Neural progenitor cell (in vitro differentiated cells): ENCODE measurements around the gene KCNJ9. TPM values are rescaled to one million over a fixed set of nuclear protein-coding genes. Genes with fewer than 3 reads are reported as not detected.

Experiments
- DNase-seq: peaks from one replicate; pipeline ENCODE4 v3.0.0-alpha.2; 2016; ENCODE audit warnings: low spot score
- H2AFZ ChIP-seq: fragments of 200-600 bp; sonication (generic); replicated peaks from 2 replicates; pipeline ENCODE4 v1.6.1; 2016; ENCODE audit warnings: antibody characterized with exemption
- H3F3A ChIP-seq: fragments of 200-600 bp; sonication (generic); 2 replicates; pipeline ENCODE4 v1.6.1; 2016; ENCODE audit warnings: antibody characterized with exemption, low read depth
- H3K27ac ChIP-seq: fragments of 200-600 bp; sonication (generic); 2 replicates; pipeline ENCODE4 v1.5.1; 2016; ENCODE audit warnings: mild to moderate bottlenecking
- H3K27me3 ChIP-seq: fragments of 200-600 bp; sonication (generic); 2 replicates; pipeline ENCODE4 v1.6.1; 2016; ENCODE audit warnings: mild to moderate bottlenecking, moderate library complexity
- H3K36me3 ChIP-seq: fragments of 200-600 bp; sonication (generic); 2 replicates; pipeline ENCODE4 v1.5.1; 2016
- H3K4me1 ChIP-seq: fragments of 200-600 bp; sonication (generic); 2 replicates; pipeline ENCODE4 v1.6.1; 2016; ENCODE audit warnings: mixed run types
- H3K4me2 ChIP-seq: fragments of 200-600 bp; sonication (generic); 2 replicates; pipeline ENCODE4 v1.6.1; 2016
- H3K4me3 ChIP-seq: fragments of 200-600 bp; sonication (generic); 2 replicates; pipeline ENCODE4 v1.5.1; 2016
- H3K79me2 ChIP-seq: fragments of 200-600 bp; sonication (generic); 2 replicates; pipeline ENCODE4 v1.6.1; 2016; ENCODE audit warnings: low read depth
- H3K9ac ChIP-seq: fragments of 200-600 bp; sonication (generic); 2 replicates; pipeline ENCODE4 v1.6.1; 2016
- H3K9me3 ChIP-seq: fragments of 200-600 bp; sonication (generic); 2 replicates; pipeline ENCODE4 v1.5.1; 2016; ENCODE audit warnings: low read depth
- H4K20me1 ChIP-seq: fragments of 200-600 bp; sonication (generic); 2 replicates; pipeline ENCODE4 v1.6.1; 2016; ENCODE audit warnings: low read depth
- H3K27ac Mint-ChIP-seq: 3 replicates; pipeline ENCODE4 v1.8.0; 2021; ENCODE audit warnings: mixed read lengths
- H3K27me3 Mint-ChIP-seq: 2 replicates; pipeline ENCODE4 v1.8.0; 2022; ENCODE audit warnings: low read depth, mild to moderate bottlenecking, inconsistent platforms, moderate library complexity, mixed read lengths; ENCODE audit not compliant: insufficient read depth
- H3K36me3 Mint-ChIP-seq: 3 replicates; pipeline ENCODE4 v1.8.0; 2021; ENCODE audit warnings: mixed read lengths
- H3K4me1 Mint-ChIP-seq: 3 replicates; pipeline ENCODE4 v1.8.0; 2021; ENCODE audit warnings: mixed read lengths
- H3K4me3 Mint-ChIP-seq: 3 replicates; pipeline ENCODE4 v1.8.0; 2021; ENCODE audit warnings: mild to moderate bottlenecking, moderate library complexity, mixed read lengths
- H3K9me3 Mint-ChIP-seq: 3 replicates; pipeline ENCODE4 v1.8.0; 2020; ENCODE audit warnings: mixed read lengths
- EZH2 ChIP-seq: fragments of 200-600 bp; sonication (generic); IDR thresholded peaks from 2 replicates; pipeline ENCODE4 v1.6.1; 2017; ENCODE audit warnings: antibody characterized with exemption, mild to moderate bottlenecking, moderate library complexity
- EZH2phosphoT487 ChIP-seq: fragments of 200-600 bp; sonication (generic); IDR thresholded peaks from 2 replicates; pipeline ENCODE4 v1.6.1; 2017; ENCODE audit warnings: antibody characterized with exemption
- total RNA-seq: library from RNA; depleted of rRNA; stranded (reverse); fragments of >200 nt; gene quantifications from 2 replicates; pipeline ENCODE4 v1.2.3, GENCODE V29; 2015; ENCODE audit warnings: low replicate concordance
- TF ChIP-seq, protein P1 (sequence below): fragments of 200-600 bp; sonication (generic); IDR thresholded peaks from 2 replicates; pipeline ENCODE4 v1.5.1; 2017; ENCODE audit warnings: antibody characterized with exemption, mild to moderate bottlenecking

Gene KCNJ9
- total RNA-seq, 1 donor from 2014 or later, result 0.09 TPM

DNA sequence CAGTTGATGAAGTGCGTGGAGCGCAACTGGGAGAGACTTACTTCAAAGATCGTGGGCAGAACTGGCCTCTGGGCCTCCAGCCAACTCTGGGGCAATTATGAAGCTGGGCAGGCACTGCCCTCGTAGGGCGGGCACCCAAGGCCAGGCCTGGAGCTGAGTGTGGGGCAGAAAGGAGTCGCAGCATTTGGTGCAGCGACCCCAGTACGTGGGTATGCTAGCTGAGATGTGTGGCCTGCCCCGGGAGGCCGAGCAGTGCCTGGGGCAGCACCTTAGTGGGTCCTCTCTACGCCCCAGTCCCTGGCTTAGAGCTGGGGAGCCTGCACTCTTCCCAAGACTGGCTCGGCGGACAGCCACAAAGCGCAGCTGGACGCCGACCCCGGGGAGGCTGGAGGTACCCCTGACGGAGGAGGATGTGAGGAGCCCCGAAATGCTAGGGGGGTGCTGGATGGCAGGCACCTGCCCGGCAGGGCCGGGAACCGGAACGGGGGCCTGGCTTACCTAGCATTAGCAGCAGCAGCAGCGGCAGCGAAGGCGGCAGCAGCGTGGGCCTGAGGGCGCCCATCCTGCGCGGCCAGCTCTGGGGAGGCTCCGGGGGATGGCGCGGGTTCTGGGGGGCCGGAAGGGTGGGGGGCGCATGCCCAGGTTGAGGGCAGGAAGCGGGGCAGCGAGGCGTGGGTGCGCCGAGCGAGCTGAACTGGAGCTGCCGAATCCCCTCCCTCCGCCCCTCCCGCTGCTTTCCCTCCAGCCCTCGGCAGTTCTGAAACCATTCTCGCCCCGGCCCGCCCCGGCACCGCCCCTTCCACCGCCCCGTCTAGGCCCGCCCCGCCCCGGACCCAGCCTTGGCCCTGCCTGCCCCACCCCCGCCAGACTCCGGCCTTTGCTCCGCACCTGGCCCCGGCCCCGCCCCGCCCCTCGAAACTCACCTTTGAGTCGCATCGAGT is 16.8 kb downstream of the KCNJ9 start, which contains the start of gene IGSF8:
Gene IGSF8, minus strand, starts transcription at position 709 of the 941 bp plus-strand sequence. Its CDS starts 147 bp downstream, at position 562.
- Histone ChIP-seq H3K9ac (peak within 1 kb of the TSS; percentile 47), H3K9me3 (no peaks in the 10 kb centered on the region), H3K36me3 (no peaks in the 10 kb centered on the region), H3K4me3 (peak within 1 kb of the TSS; percentile 95), H3K4me2 (peak within 1 kb of the TSS; percentile 93), H3K4me1 (peaks cover 29% of the 10 kb centered on the region), H4K20me1 (peaks cover 12% of the 10 kb centered on the region), H3F3A (peaks cover 35% of the 10 kb centered on the region), H3K27ac (no peak within 1 kb of the TSS), H2AFZ (peak within 1 kb of the TSS; percentile 97), H3K27me3 (peaks cover 18% of the 10 kb centered on the region), H3K79me2 (peaks cover 14% of the 10 kb centered on the region)
- DNase-seq, result peak; percentile 34
- Mint-ChIP-seq H3K27ac (peak within 1 kb of the TSS; percentile 23), H3K9me3 (no peaks in the 10 kb centered on the region), H3K4me3 (peak within 1 kb of the TSS; percentile 86), H3K27me3 (peaks cover 8% of the 10 kb centered on the region), H3K36me3 (no peaks in the 10 kb centered on the region), H3K4me1 (peaks cover 55% of the 10 kb centered on the region)
- TF ChIP-seq, protein P1, sequence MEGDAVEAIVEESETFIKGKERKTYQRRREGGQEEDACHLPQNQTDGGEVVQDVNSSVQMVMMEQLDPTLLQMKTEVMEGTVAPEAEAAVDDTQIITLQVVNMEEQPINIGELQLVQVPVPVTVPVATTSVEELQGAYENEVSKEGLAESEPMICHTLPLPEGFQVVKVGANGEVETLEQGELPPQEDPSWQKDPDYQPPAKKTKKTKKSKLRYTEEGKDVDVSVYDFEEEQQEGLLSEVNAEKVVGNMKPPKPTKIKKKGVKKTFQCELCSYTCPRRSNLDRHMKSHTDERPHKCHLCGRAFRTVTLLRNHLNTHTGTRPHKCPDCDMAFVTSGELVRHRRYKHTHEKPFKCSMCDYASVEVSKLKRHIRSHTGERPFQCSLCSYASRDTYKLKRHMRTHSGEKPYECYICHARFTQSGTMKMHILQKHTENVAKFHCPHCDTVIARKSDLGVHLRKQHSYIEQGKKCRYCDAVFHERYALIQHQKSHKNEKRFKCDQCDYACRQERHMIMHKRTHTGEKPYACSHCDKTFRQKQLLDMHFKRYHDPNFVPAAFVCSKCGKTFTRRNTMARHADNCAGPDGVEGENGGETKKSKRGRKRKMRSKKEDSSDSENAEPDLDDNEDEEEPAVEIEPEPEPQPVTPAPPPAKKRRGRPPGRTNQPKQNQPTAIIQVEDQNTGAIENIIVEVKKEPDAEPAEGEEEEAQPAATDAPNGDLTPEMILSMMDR, result no peak
- TF ChIP-seq EZH2 (no peak), EZH2phosphoT487 (no peak)

DNA sequence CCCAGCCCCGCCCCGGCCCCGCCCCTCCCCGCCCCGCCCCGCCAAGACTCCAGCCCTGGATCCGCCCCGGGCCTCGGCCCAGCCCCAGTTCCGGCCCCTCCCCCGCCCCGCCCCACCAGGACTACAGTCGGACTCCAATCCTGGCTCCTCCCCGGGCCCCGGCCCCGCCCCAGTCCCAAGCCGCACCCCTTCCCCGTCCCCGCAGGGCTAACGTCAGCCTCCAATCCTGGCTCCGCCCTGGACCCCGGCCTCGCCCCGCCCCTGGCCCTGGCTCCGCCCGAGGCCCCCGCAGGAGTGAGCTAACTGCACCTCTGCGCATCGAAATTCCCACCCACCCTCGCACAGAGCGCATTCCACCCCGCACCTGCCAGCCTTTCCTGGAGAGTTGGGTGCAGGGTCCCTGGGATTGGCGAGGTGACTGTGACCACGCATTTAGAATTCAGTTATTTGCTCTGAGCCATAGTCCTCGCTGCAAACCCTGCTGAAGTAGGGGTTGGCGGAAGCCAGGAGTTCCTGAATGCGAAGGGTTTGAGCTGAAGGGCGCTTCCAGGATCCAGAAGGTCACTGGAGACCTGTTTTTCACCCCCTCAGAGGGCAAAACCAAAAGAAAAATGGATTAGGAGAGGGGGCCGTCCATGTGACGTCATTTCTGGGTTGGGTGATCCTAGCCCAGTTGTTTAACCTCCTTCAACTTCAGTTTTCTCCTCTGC is 17.7 kb downstream of the KCNJ9 start:
- Histone ChIP-seq H2AFZ (peak overlapping the region; percentile 91), H3K4me3 (peak overlapping the region; percentile 52), H3K9me3 (no peaks in the 10 kb centered on the region), H3K27me3 (peaks cover 18% of the 10 kb centered on the region), H3K4me1 (peaks cover 37% of the 10 kb centered on the region), H4K20me1 (peaks cover 12% of the 10 kb centered on the region), H3K79me2 (peaks cover 14% of the 10 kb centered on the region), H3K27ac (no peak overlapping the region), H3K4me2 (peak overlapping the region; percentile 88), H3K36me3 (no peaks in the 10 kb centered on the region), H3F3A (peaks cover 41% of the 10 kb centered on the region), H3K9ac (no peak overlapping the region)
- peaks cover 64% of the 10 kb centered on the region for H3K4me1 Mint-ChIP-seq
- TF ChIP-seq, protein P1, result no peak
- peaks cover 13% of the 10 kb centered on the region for H3K27me3 Mint-ChIP-seq
- peak; percentile 97 for DNase-seq
- no peaks in the 10 kb centered on the region for H3K9me3 Mint-ChIP-seq
- no peak overlapping the region for H3K27ac Mint-ChIP-seq
- H3K36me3 Mint-ChIP-seq, result no peaks in the 10 kb centered on the region
- peak overlapping the region; percentile 80 for H3K4me3 Mint-ChIP-seq

- Histone ChIP-seq H3K9me3 (no peaks in the 10 kb centered on the region), H3K79me2 (peaks cover 14% of the 10 kb centered on the region), H3K4me3 (no peak overlapping the region), H3F3A (peaks cover 48% of the 10 kb centered on the region), H4K20me1 (peaks cover 12% of the 10 kb centered on the region), H2AFZ (no peak overlapping the region), H3K9ac (no peak overlapping the region), H3K27ac (no peak overlapping the region), H3K4me2 (peak overlapping the region; percentile 88), H3K36me3 (no peaks in the 10 kb centered on the region), H3K4me1 (peaks cover 46% of the 10 kb centered on the region), H3K27me3 (peaks cover 18% of the 10 kb centered on the region)
- Mint-ChIP-seq H3K27me3 (peaks cover 13% of the 10 kb centered on the region), H3K4me1 (peaks cover 72% of the 10 kb centered on the region), H3K9me3 (no peaks in the 10 kb centered on the region), H3K36me3 (no peaks in the 10 kb centered on the region), H3K4me3 (peak overlapping the region; percentile 80), H3K27ac (no peak overlapping the region)
- TF ChIP-seq, protein P1, result no peak
- TF ChIP-seq EZH2phosphoT487 (no peak), EZH2 (no peak)
- no peak for DNase-seq
Observed at GRCh38 chr1:160099716-160100375, 18.5 kb downstream of the KCNJ9 start.
